GM23338 (cell line): ENCODE data around the gene KDM6A. TPM values are rescaled to one million over a fixed set of nuclear protein-coding genes. Genes with fewer than 3 reads are reported as not detected.

Experiments used
- ATAC-seq: fragments of 200-7000 bp; cut with Tn5 transposase; 3 replicates; pipeline ENCODE4 v1.9.1; 2020
- DNase-seq: peaks from one replicate; pipeline ENCODE4 v3.0.0-alpha.2; 2015; ENCODE audit warnings: low spot score
- H2AFZ ChIP-seq: fragments of 200-600 bp; sonication (generic); 2 replicates; pipeline ENCODE4 v1.8.0; 2016; ENCODE audit warnings: antibody characterized with exemption, mild to moderate bottlenecking, moderate library complexity
- H3F3A ChIP-seq: fragments of 200-600 bp; sonication (generic); replicated peaks from 2 replicates; pipeline ENCODE4 v1.8.0; 2017; ENCODE audit warnings: antibody characterized with exemption, mixed run types, low read depth
- H3K27ac ChIP-seq: fragments of 200-600 bp; sonication (generic); 2 replicates; pipeline ENCODE4 v1.6.1; 2016; ENCODE audit warnings: low read depth
- H3K27me3 ChIP-seq: fragments of 200-600 bp; sonication (generic); 2 replicates; pipeline ENCODE4 v1.8.0; 2016; ENCODE audit warnings: mild to moderate bottlenecking, mixed run types, moderate library complexity; ENCODE audit not compliant: insufficient read depth
- H3K36me3 ChIP-seq: fragments of 200-600 bp; sonication (generic); 2 replicates; pipeline ENCODE4 v1.8.0; 2016; ENCODE audit warnings: mild to moderate bottlenecking; ENCODE audit not compliant: insufficient read depth
- H3K4me1 ChIP-seq: fragments of 200-600 bp; sonication (generic); 2 replicates; pipeline ENCODE4 v1.8.0; 2016; ENCODE audit warnings: mild to moderate bottlenecking, moderate library complexity; ENCODE audit not compliant: insufficient read depth
- H3K4me2 ChIP-seq: fragments of 200-600 bp; sonication (generic); 2 replicates; pipeline ENCODE4 v1.7.1; 2017; ENCODE audit warnings: mixed run types
- H3K4me3 ChIP-seq: fragments of 200-600 bp; sonication (generic); 2 replicates; pipeline ENCODE4 v1.6.1; 2016; ENCODE audit warnings: mixed run types
- H3K79me2 ChIP-seq: fragments of 200-600 bp; sonication (generic); replicated peaks from 2 replicates; pipeline ENCODE4 v1.8.0; 2017; ENCODE audit warnings: mild to moderate bottlenecking; ENCODE audit not compliant: insufficient read depth
- H3K9me2 ChIP-seq: fragments of 200-600 bp; sonication (generic); 2 replicates; pipeline ENCODE4 v1.8.0; 2017; ENCODE audit not compliant: insufficient read depth
- H4K20me1 ChIP-seq: fragments of 200-600 bp; sonication (generic); replicated peaks from 2 replicates; pipeline ENCODE4 v1.8.0; 2017; ENCODE audit warnings: mild to moderate bottlenecking; ENCODE audit not compliant: insufficient read depth
- H3K27ac Mint-ChIP-seq: 2 replicates; pipeline ENCODE4 v1.8.0; 2020; ENCODE audit warnings: inconsistent platforms, mild to moderate bottlenecking, moderate library complexity, mixed read lengths
- H3K27me3 Mint-ChIP-seq: 3 replicates; pipeline ENCODE4 v1.8.0; 2022; ENCODE audit warnings: low read depth, mild to moderate bottlenecking, moderate library complexity, mixed read lengths, inconsistent platforms; ENCODE audit not compliant: insufficient read depth, poor library complexity
- H3K36me3 Mint-ChIP-seq: 3 replicates; pipeline ENCODE4 v1.8.0; 2021; ENCODE audit warnings: low read depth, mild to moderate bottlenecking, inconsistent platforms, moderate library complexity, mixed read lengths
- H3K4me1 Mint-ChIP-seq: 3 replicates; pipeline ENCODE4 v1.8.0; 2020; ENCODE audit warnings: mild to moderate bottlenecking, inconsistent platforms, mixed read lengths
- H3K4me3 Mint-ChIP-seq: 3 replicates; pipeline ENCODE4 v1.8.0; 2021; ENCODE audit warnings: moderate library complexity, mild to moderate bottlenecking, inconsistent platforms, mixed read lengths
- H3K9me3 Mint-ChIP-seq: 3 replicates; pipeline ENCODE4 v1.8.0; 2020; ENCODE audit warnings: moderate library complexity, mild to moderate bottlenecking, inconsistent platforms, mixed read lengths
- CREB1 ChIP-seq: fragments of 250-450 bp; sonication (Bioruptor Pico); IDR thresholded peaks from 2 replicates; pipeline ENCODE4 v1.5.0; 2020; ENCODE audit warnings: low read depth, mild to moderate bottlenecking, moderate library complexity
- CTCF ChIP-seq, 2 experiments: fragments of 200-600 bp in 1 of 2; sonication (generic) in 1 of 2; conservative IDR thresholded peaks; 2 replicates each; pipeline versions ENCODE4 v1.5.1 to v1.6.1; 2016 to 2017; ENCODE audit warnings: antibody characterized with exemption in 2 of 2, low read depth in 2 of 2, mild to moderate bottlenecking in 2 of 2, moderate library complexity in 1 of 2
- ETS1 ChIP-seq: IDR thresholded peaks from 2 replicates; pipeline ENCODE4 v1.6.1; 2016; ENCODE audit warnings: antibody characterized with exemption
- EZH2 ChIP-seq: fragments of 200-600 bp; sonication (generic); IDR thresholded peaks from one replicate; pipeline ENCODE4 v1.8.0; 2017; ENCODE audit warnings: antibody characterized with exemption, mild to moderate bottlenecking, low read depth; ENCODE audit not compliant: unreplicated experiment
- EZH2phosphoT487 ChIP-seq: fragments of 200-600 bp; sonication (generic); IDR thresholded peaks from one replicate; pipeline ENCODE4 v1.8.1; 2018; ENCODE audit warnings: antibody characterized with exemption; ENCODE audit not compliant: unreplicated experiment
- JUNB ChIP-seq: IDR thresholded peaks from one replicate; pipeline ENCODE4 v1.6.1; 2016; ENCODE audit warnings: antibody characterized with exemption; ENCODE audit not compliant: unreplicated experiment
- NANOG ChIP-seq: IDR thresholded peaks from 2 replicates; pipeline ENCODE4 v1.6.1; 2016; ENCODE audit warnings: antibody characterized with exemption, borderline replicate concordance
- POLR2AphosphoS5 ChIP-seq: IDR thresholded peaks from 2 replicates; pipeline ENCODE4 v1.6.1; 2016; ENCODE audit warnings: antibody characterized with exemption, low read depth
- REST ChIP-seq: IDR thresholded peaks from one replicate; pipeline ENCODE4 v1.6.1; 2018; ENCODE audit warnings: antibody characterized with exemption; ENCODE audit not compliant: unreplicated experiment
- STAT1 ChIP-seq: IDR thresholded peaks from one replicate; pipeline ENCODE4 v1.6.1; 2016; ENCODE audit warnings: antibody characterized with exemption; ENCODE audit not compliant: unreplicated experiment
- ZNF114 ChIP-seq: fragments of 250-450 bp; sonication (Bioruptor Pico); IDR thresholded peaks from 2 replicates; pipeline ENCODE4 v1.5.0; 2020; ENCODE audit warnings: mild to moderate bottlenecking, moderate library complexity
- ZNF331 ChIP-seq: fragments of 250-450 bp; sonication (Bioruptor Pico); IDR thresholded peaks from 2 replicates; pipeline ENCODE4 v1.5.0; 2020; ENCODE audit warnings: low read depth, mild to moderate bottlenecking, moderate library complexity
- ZNF462 ChIP-seq: fragments of 250-450 bp; sonication (Bioruptor Pico); IDR thresholded peaks from 2 replicates; pipeline ENCODE4 v1.5.0; 2020; ENCODE audit warnings: mild to moderate bottlenecking, moderate library complexity
- polyA plus RNA-seq: library from polyadenylated mRNA; unstranded; fragments of >200 nt; fragmentation: Nextera tagmentation; extraction: Ambion mirVana; gene quantifications from 2 replicates; pipeline ENCODE4 v1.2.1, GENCODE V29; 2016
- total RNA-seq: library from RNA; depleted of rRNA; stranded (reverse); fragments of >200 nt; shearing (Covaris generic); gene quantifications from 2 replicates; pipeline ENCODE4 v1.2.3, GENCODE V29; 2014

KDM6A gene
- total and polyA plus RNA-seq, 2 experiments from 2014 or later, result 22.8 to 102 TPM

GRCh38 chrX:45143455-45143854 is 270.5 kb downstream of the KDM6A start:
- no peaks in the 10 kb centered on the region for H3K4me1 Mint-ChIP-seq
- Histone ChIP-seq H2AFZ (no peak overlapping the region), H3K4me3 (no peak overlapping the region), H3F3A (no peaks in the 10 kb centered on the region), H3K36me3 (no peaks in the 10 kb centered on the region), H3K9me2 (no peaks in the 10 kb centered on the region), H3K27me3 (no peaks in the 10 kb centered on the region), H4K20me1 (no peaks in the 10 kb centered on the region), H3K4me1 (no peaks in the 10 kb centered on the region), H3K79me2 (no peaks in the 10 kb centered on the region), H3K4me2 (no peak overlapping the region), H3K27ac (no peak overlapping the region)
- ATAC-seq, result no peak
- H3K36me3 Mint-ChIP-seq, result no peaks in the 10 kb centered on the region
- H3K27me3 Mint-ChIP-seq, result peaks cover 5% of the 10 kb centered on the region
- H3K4me3 Mint-ChIP-seq, result no peak overlapping the region
- no peak for DNase-seq
- TF ChIP-seq EZH2, result no peak
- TF ChIP-seq CTCF (conservative IDR thresholded peaks at IDR 0.05; ENCODE audit: low read depth in 2 of 2), result no peak
- TF ChIP-seq POLR2AphosphoS5, result no peak
- TF ChIP-seq ETS1, result no peak
- TF ChIP-seq JUNB, result no peak
- TF ChIP-seq ZNF462 (CRISPR knock-in tag), result no peak
- TF ChIP-seq ZNF331 (CRISPR knock-in tag), result no peak
- no peak for TF ChIP-seq STAT1
- no peak for TF ChIP-seq EZH2phosphoT487
- no peak for TF ChIP-seq CREB1 (CRISPR knock-in tag)
- TF ChIP-seq NANOG, result no peak
- no peak for TF ChIP-seq ZNF114 (CRISPR knock-in tag)
- TF ChIP-seq REST, result no peak
- H3K27ac Mint-ChIP-seq, result no peak overlapping the region
- H3K9me3 Mint-ChIP-seq, result no peaks in the 10 kb centered on the region
